ENCODE measurements around the gene HIVEP3.

DNA sequence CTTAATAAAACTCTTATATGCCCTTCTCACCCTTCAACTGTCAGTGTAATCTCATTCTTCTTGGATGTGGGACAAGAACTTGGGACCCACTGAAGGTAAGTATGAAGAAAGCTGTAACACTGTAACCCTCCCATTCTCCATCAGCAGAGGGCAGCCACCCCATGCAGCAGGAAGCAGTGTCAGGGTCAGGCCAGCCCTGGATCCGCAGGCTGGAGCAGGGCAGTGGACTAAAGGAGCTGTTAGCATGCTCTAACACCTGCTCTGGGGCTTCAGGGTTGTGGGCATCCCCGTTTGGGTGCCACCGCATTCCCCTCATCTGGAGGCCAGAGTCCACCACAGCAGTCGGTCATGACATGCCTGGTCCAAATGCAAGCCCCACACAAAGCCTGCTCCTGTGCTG, 156.5 kb downstream of the HIVEP3 start:
- TF ChIP-seq POLR2AphosphoS5 (IDR thresholded peaks at IDR 0.05; ENCODE audit: low read depth, low read length) (no peak), REST (IDR thresholded peaks at IDR 0.05; ENCODE audit: insufficient read depth in 1 of 2, low read depth in 2 of 2, low read length in 2 of 2) (no peak), TAF1 (IDR thresholded peaks at IDR 0.05; ENCODE audit: borderline replicate concordance, insufficient read depth, low read length) (no peak), SIN3A (IDR thresholded peaks at IDR 0.05; ENCODE audit: borderline replicate concordance, insufficient read depth, low read length) (no peak)
